Measurements from ENCODE around the gene TMC5.

DNA sequence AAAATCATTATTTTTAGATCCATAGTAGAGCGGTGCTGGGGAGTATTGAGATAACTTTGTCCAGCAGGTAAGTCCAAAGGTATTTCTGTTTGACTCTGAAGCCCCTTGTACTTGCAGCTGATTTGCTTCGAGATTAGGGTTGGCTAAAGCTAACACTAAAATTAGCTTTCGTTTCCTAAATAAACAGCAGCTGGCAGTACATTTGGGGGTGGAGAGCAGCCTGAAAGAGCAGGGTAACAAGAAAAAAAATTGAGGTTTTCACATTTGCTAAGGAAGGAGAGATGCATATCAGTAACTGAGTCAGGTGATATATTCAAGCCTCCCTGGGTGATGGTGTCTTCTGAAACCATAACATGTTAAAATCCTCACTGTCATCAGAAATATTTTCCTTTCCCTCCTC lies 37.4 kb upstream of the TMC5 start:
- TF ChIP-seq, protein P1, sequence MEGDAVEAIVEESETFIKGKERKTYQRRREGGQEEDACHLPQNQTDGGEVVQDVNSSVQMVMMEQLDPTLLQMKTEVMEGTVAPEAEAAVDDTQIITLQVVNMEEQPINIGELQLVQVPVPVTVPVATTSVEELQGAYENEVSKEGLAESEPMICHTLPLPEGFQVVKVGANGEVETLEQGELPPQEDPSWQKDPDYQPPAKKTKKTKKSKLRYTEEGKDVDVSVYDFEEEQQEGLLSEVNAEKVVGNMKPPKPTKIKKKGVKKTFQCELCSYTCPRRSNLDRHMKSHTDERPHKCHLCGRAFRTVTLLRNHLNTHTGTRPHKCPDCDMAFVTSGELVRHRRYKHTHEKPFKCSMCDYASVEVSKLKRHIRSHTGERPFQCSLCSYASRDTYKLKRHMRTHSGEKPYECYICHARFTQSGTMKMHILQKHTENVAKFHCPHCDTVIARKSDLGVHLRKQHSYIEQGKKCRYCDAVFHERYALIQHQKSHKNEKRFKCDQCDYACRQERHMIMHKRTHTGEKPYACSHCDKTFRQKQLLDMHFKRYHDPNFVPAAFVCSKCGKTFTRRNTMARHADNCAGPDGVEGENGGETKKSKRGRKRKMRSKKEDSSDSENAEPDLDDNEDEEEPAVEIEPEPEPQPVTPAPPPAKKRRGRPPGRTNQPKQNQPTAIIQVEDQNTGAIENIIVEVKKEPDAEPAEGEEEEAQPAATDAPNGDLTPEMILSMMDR (IDR thresholded peaks at IDR 0.05; ENCODE audit: insufficient read depth, low read length, poor library complexity, severe bottlenecking), result no peak
- TF ChIP-seq EZH2phosphoT487 (conservative IDR thresholded peaks at IDR 0.05; ENCODE audit: low read length), result no peak

Measured in SU-DHL-6 (cell line).